Astrocyte (in vitro differentiated cells and primary cell): ENCODE measurements around the gene RNLS. TPM values are rescaled to one million over a fixed set of nuclear protein-coding genes. Genes with fewer than 3 reads are reported as not detected.

Experiments used
- DNase-seq: peaks from one replicate; pipeline ENCODE4 v3.0.0-alpha.2; 2010; ENCODE audit warnings: low read depth
- FAIRE-seq: peaks from 2 replicates; lab custom pipeline; 2011; peaks lifted over from hg19 to GRCh38; lab: Jason Lieb, UNC
- H2AFZ ChIP-seq: 2 replicates; pipeline ENCODE4 v1.6.0; 2012; ENCODE audit warnings: low read depth, low read length, inconsistent platforms
- H3K27ac ChIP-seq: 2 replicates; pipeline ENCODE4 v1.5.1; 2011; ENCODE audit warnings: low read depth, low read length, inconsistent platforms
- H3K27me3 ChIP-seq: 2 replicates; pipeline ENCODE4 v1.6.0; 2011; ENCODE audit warnings: low read length, inconsistent platforms; ENCODE audit not compliant: insufficient read depth
- H3K36me3 ChIP-seq: 2 replicates; pipeline ENCODE4 v1.5.1; 2011; ENCODE audit warnings: low read length, inconsistent platforms; ENCODE audit not compliant: insufficient read depth
- H3K4me1 ChIP-seq: 2 replicates; pipeline ENCODE4 v1.5.1; 2011; ENCODE audit warnings: low read length, inconsistent platforms; ENCODE audit not compliant: insufficient read depth
- H3K4me2 ChIP-seq: 2 replicates; pipeline ENCODE4 v1.6.0; 2012; ENCODE audit warnings: low read length, inconsistent platforms
- H3K4me3 ChIP-seq: 2 replicates; pipeline ENCODE4 v1.5.1; 2011; ENCODE audit warnings: low read depth, mild to moderate bottlenecking, low read length, inconsistent platforms; ENCODE audit not compliant: insufficient read depth
- H3K79me2 ChIP-seq: 2 replicates; pipeline ENCODE4 v1.6.0; 2012; ENCODE audit warnings: mild to moderate bottlenecking, low read length, inconsistent platforms; ENCODE audit not compliant: insufficient read depth
- H3K9ac ChIP-seq: 2 replicates; pipeline ENCODE4 v1.6.0; 2012; ENCODE audit warnings: mild to moderate bottlenecking, low read length, inconsistent platforms
- H3K9me3 ChIP-seq: 2 replicates; pipeline ENCODE4 v1.5.1; 2012; ENCODE audit warnings: low read depth, mild to moderate bottlenecking, low read length, inconsistent platforms; ENCODE audit not compliant: insufficient read depth
- H4K20me1 ChIP-seq: 2 replicates; pipeline ENCODE4 v1.6.0; 2012; ENCODE audit warnings: low read length, inconsistent platforms; ENCODE audit not compliant: insufficient read depth
- H3K27ac Mint-ChIP-seq: one replicate; pipeline ENCODE4 v1.8.0; 2021; ENCODE audit warnings: mild to moderate bottlenecking, mixed read lengths; ENCODE audit not compliant: unreplicated experiment
- H3K27me3 Mint-ChIP-seq: one replicate; pipeline ENCODE4 v1.8.0; 2021; ENCODE audit warnings: low read depth, mixed read lengths; ENCODE audit not compliant: unreplicated experiment
- H3K36me3 Mint-ChIP-seq: one replicate; pipeline ENCODE4 v1.8.0; 2021; ENCODE audit warnings: low read depth, mixed read lengths; ENCODE audit not compliant: unreplicated experiment
- H3K4me1 Mint-ChIP-seq: one replicate; pipeline ENCODE4 v1.8.0; 2021; ENCODE audit warnings: low read depth, mixed read lengths; ENCODE audit not compliant: unreplicated experiment
- H3K4me3 Mint-ChIP-seq: one replicate; pipeline ENCODE4 v1.8.0; 2021; ENCODE audit warnings: mild to moderate bottlenecking, moderate library complexity, mixed read lengths; ENCODE audit not compliant: unreplicated experiment
- H3K9me3 Mint-ChIP-seq: one replicate; pipeline ENCODE4 v1.8.0; 2021; ENCODE audit warnings: mild to moderate bottlenecking, mixed read lengths; ENCODE audit not compliant: unreplicated experiment
- EZH2 ChIP-seq: IDR thresholded peaks from 2 replicates; pipeline ENCODE4 v1.6.1; 2012; ENCODE audit warnings: mild to moderate bottlenecking, low read length, inconsistent platforms; ENCODE audit not compliant: insufficient read depth
- total RNA-seq: library from RNA; stranded (reverse); gene quantifications from 2 replicates; pipeline ENCODE4 v1.2.1, GENCODE V29; 2021
- TF ChIP-seq, protein P1 (sequence below): IDR thresholded peaks from 2 replicates; pipeline ENCODE4 v1.5.1; 2011; ENCODE audit warnings: low read depth, mild to moderate bottlenecking, inconsistent platforms, low read length, moderate library complexity; ENCODE audit not compliant: insufficient read depth

Gene RNLS
- total RNA-seq, 1 donor from 2014 or later, result 6.9 TPM

DNA sequence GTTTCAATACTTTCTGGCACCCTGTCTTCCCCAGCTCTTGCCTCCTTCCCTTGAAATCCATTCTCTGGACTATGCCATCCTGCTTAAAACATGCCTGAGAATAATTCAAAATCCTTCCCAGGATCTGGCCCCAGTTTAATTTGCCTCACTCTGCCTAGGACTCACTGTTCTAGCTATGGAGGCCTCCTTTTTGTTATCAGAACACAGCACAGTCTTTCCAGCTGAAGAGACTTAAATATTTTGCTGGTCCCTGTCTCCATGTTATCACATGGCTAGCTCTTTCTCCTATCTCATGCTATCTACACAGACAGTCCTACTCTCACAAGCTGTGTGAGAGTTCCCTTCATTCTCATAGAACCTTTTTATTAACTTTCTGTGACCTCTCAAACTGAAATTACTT is 194.8 kb downstream of the RNLS start:
- no peaks in the 10 kb centered on the region for H3K9me3 ChIP-seq
- no peaks in the 10 kb centered on the region for H3K79me2 ChIP-seq
- H3K4me3 ChIP-seq, result no peak overlapping the region
- no peak overlapping the region for H3K4me2 ChIP-seq
- no peaks in the 10 kb centered on the region for H3K27me3 ChIP-seq
- peaks cover 5% of the 10 kb centered on the region for H3K4me1 Mint-ChIP-seq
- no peak for DNase-seq
- no peak for TF ChIP-seq EZH2
- TF ChIP-seq, protein P1, sequence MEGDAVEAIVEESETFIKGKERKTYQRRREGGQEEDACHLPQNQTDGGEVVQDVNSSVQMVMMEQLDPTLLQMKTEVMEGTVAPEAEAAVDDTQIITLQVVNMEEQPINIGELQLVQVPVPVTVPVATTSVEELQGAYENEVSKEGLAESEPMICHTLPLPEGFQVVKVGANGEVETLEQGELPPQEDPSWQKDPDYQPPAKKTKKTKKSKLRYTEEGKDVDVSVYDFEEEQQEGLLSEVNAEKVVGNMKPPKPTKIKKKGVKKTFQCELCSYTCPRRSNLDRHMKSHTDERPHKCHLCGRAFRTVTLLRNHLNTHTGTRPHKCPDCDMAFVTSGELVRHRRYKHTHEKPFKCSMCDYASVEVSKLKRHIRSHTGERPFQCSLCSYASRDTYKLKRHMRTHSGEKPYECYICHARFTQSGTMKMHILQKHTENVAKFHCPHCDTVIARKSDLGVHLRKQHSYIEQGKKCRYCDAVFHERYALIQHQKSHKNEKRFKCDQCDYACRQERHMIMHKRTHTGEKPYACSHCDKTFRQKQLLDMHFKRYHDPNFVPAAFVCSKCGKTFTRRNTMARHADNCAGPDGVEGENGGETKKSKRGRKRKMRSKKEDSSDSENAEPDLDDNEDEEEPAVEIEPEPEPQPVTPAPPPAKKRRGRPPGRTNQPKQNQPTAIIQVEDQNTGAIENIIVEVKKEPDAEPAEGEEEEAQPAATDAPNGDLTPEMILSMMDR, result no peak
- H3K27ac Mint-ChIP-seq, result no peak overlapping the region
- FAIRE-seq, result peak; percentile 20
- H3K9ac ChIP-seq, result no peak overlapping the region
- H4K20me1 ChIP-seq, result no peaks in the 10 kb centered on the region
- H3K27ac ChIP-seq, result no peak overlapping the region
- no peaks in the 10 kb centered on the region for H3K36me3 ChIP-seq
- H3K36me3 Mint-ChIP-seq, result no peaks in the 10 kb centered on the region
- H2AFZ ChIP-seq, result no peak overlapping the region
- H3K27me3 Mint-ChIP-seq, result no peaks in the 10 kb centered on the region
- peaks cover 16% of the 10 kb centered on the region for H3K4me1 ChIP-seq
- no peaks in the 10 kb centered on the region for H3K9me3 Mint-ChIP-seq
- no peak overlapping the region for H3K4me3 Mint-ChIP-seq

DNA sequence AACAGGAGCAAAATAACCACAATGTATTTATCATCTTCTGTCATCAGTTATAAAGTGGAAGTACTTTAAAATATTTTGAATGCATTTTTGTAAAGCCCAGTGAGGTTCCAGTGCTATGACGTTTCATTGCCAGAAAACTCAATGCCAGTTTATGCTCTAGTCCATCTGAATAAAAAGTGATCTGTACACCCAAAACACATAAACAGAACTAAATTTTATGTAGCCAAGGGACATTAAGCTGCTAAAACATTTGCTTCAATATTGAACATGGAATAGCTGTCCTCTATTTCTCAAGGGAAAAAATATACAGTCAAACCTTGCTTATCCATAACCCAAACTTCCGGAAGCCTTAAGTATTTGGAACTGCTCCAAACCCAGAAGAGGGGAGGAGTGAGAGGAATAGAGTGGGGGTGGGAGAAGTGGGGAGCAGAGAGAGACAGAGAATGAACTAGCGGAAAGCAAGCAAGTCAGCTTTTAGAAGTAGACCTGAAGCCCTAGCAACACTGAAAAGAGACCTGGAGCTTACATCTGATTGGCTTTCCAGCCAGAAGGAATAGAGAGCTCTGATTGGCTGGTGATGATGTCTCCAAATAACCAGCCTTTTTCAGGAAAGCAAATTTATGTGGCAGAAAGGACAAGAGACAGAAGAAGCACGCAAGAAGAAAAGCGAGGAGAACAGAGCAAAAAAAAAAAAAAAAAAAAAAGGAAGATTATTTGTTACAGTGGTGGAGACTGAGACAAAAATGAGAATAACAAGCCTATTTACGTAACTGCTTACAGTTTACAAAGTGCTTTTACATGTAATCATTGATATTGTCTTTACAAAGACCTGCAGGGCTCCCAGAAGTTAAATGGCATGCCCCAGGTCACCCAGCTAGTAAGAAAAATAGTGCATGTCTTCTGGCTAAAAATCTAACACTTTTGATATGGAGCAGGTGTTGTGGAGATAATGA is 196.0 kb downstream of the RNLS start:
- Histone ChIP-seq H3K4me1 (peaks cover 16% of the 10 kb centered on the region), H3K9me3 (no peaks in the 10 kb centered on the region), H2AFZ (no peak overlapping the region), H3K27me3 (no peaks in the 10 kb centered on the region), H3K4me2 (peak overlapping the region; percentile 59), H3K79me2 (no peaks in the 10 kb centered on the region), H3K27ac (peak overlapping the region; percentile 1), H3K9ac (no peak overlapping the region), H4K20me1 (no peaks in the 10 kb centered on the region), H3K4me3 (no peak overlapping the region), H3K36me3 (no peaks in the 10 kb centered on the region)
- FAIRE-seq, result peak; percentile 72
- Mint-ChIP-seq H3K9me3 (no peaks in the 10 kb centered on the region), H3K4me3 (no peak overlapping the region), H3K36me3 (no peaks in the 10 kb centered on the region), H3K27me3 (no peaks in the 10 kb centered on the region), H3K4me1 (peaks cover 5% of the 10 kb centered on the region), H3K27ac (no peak overlapping the region)
- peak; percentile 93 for DNase-seq
- TF ChIP-seq, protein P1, result no peak
- no peak for TF ChIP-seq EZH2
